Neuronal stem cell (in vitro differentiated cells): ENCODE measurements around the gene SCFD2.

Source experiments
- DNase-seq: peaks from one replicate; pipeline ENCODE4 v3.0.0-alpha.2; 2013; ENCODE audit warnings: low spot score
- H2AFZ ChIP-seq: one replicate; pipeline ENCODE4 v1.6.1; 2013; ENCODE audit warnings: mild to moderate bottlenecking, low read length, inconsistent platforms
- H2AK5ac ChIP-seq: 2 replicates; pipeline ENCODE4 v1.6.1; 2013; ENCODE audit warnings: low read depth, mild to moderate bottlenecking, inconsistent platforms, low read length, moderate library complexity, mixed read lengths
- H2BK120ac ChIP-seq: 2 replicates; pipeline ENCODE4 v1.6.1; 2013; ENCODE audit warnings: low read depth, mild to moderate bottlenecking, inconsistent platforms, low read length, moderate library complexity, mixed read lengths
- H2BK12ac ChIP-seq: one replicate; pipeline ENCODE4 v1.6.1; 2013; ENCODE audit warnings: low read length, inconsistent platforms
- H2BK15ac ChIP-seq: 2 replicates; pipeline ENCODE4 v1.6.1; 2013; ENCODE audit warnings: mild to moderate bottlenecking, low read length, inconsistent platforms, mixed read lengths
- H2BK5ac ChIP-seq: one replicate; pipeline ENCODE4 v1.6.1; 2013; ENCODE audit warnings: inconsistent platforms, mild to moderate bottlenecking, low read length, moderate library complexity
- H3K14ac ChIP-seq: one replicate; pipeline ENCODE4 v1.6.1; 2013; ENCODE audit warnings: low read length, inconsistent platforms
- H3K18ac ChIP-seq: 2 replicates; pipeline ENCODE4 v1.6.1; 2013; ENCODE audit warnings: low read length, inconsistent platforms
- H3K23ac ChIP-seq: 2 replicates; pipeline ENCODE4 v1.6.1; 2013; ENCODE audit warnings: low read depth, mild to moderate bottlenecking, mixed read lengths, low read length, inconsistent platforms; ENCODE audit not compliant: poor library complexity
- H3K27ac ChIP-seq: replicated peaks from 3 replicates; pipeline ENCODE4 v1.5.1; 2013; ENCODE audit warnings: low read length, inconsistent platforms
- H3K27me3 ChIP-seq, 3 experiments: 2 replicates each; pipeline ENCODE4 v1.6.1; 2013; ENCODE audit warnings: low read length in 3 of 3, mild to moderate bottlenecking in 2 of 3, inconsistent platforms in 1 of 3, low read depth in 1 of 3, mixed read lengths in 1 of 3, moderate library complexity in 1 of 3; ENCODE audit not compliant: control insufficient read depth in 3 of 3, insufficient read depth in 3 of 3
- H3K36me3 ChIP-seq, 2 donors: replicated peaks in 1 of 2; 2 replicates each; pipeline ENCODE4 v1.6.1; 2013; ENCODE audit warnings: low read length in 2 of 2; ENCODE audit not compliant: control insufficient read depth in 2 of 2, insufficient read depth in 2 of 2
- H3K4ac ChIP-seq: 2 replicates; pipeline ENCODE4 v1.6.1; 2013; ENCODE audit warnings: inconsistent platforms, mild to moderate bottlenecking, low read length, moderate library complexity
- H3K4me1 ChIP-seq, 2 donors: 1 replicate in 1 of 2; 2 replicates in 1 of 2; pipeline ENCODE4 v1.6.1; 2013; ENCODE audit warnings: low read length in 2 of 2, low read depth in 1 of 2; ENCODE audit not compliant: control insufficient read depth in 2 of 2, insufficient read depth in 1 of 2
- H3K4me2 ChIP-seq: one replicate; pipeline ENCODE4 v1.6.1; 2013; ENCODE audit warnings: mild to moderate bottlenecking, low read length, inconsistent platforms; ENCODE audit not compliant: insufficient read depth, poor library complexity, severe bottlenecking
- H3K4me3 ChIP-seq, 2 donors: 2 replicates each; pipeline ENCODE4 v1.5.1; 2013; ENCODE audit warnings: low read length in 2 of 2, mild to moderate bottlenecking in 2 of 2, inconsistent platforms in 1 of 2, moderate library complexity in 1 of 2
- H3K79me1 ChIP-seq: one replicate; pipeline ENCODE4 v1.6.1; 2013; ENCODE audit warnings: low read depth, mild to moderate bottlenecking, inconsistent platforms, low read length, moderate library complexity
- H3K9ac ChIP-seq: one replicate; pipeline ENCODE4 v1.6.1; 2013; ENCODE audit warnings: mild to moderate bottlenecking, low read depth, low read length, inconsistent platforms; ENCODE audit not compliant: poor library complexity
- H3K9me3 ChIP-seq, 2 donors: replicated peaks in 1 of 2; 2 replicates each; pipeline versions ENCODE3 to v1.6.1; 2013; ENCODE audit warnings: low read length in 2 of 2, mild to moderate bottlenecking in 2 of 2, inconsistent platforms in 1 of 2, low read depth in 1 of 2, mixed read lengths in 1 of 2, moderate library complexity in 1 of 2; ENCODE audit not compliant: control insufficient read depth in 2 of 2, insufficient read depth in 1 of 2
- H4K8ac ChIP-seq: one replicate; pipeline ENCODE4 v1.6.1; 2013; ENCODE audit warnings: low read depth, mild to moderate bottlenecking, inconsistent platforms, low read length, moderate library complexity
- H4K91ac ChIP-seq: one replicate; pipeline ENCODE4 v1.6.1; 2013; ENCODE audit warnings: low read length, low read depth, mild to moderate bottlenecking, inconsistent platforms; ENCODE audit not compliant: poor library complexity
- WGBS, 2 donors: extraction: QIAGEN DNeasy Blood & Tissue Kit; methylation state at CpG; one replicate each; pipeline ENCODE4 v1.1.7; 2013; ENCODE audit warnings: missing lambda C conversion rate in 2 of 2, mixed read lengths in 1 of 2; ENCODE audit not compliant: insufficient read length in 2 of 2, insufficient replicate concordance in 1 of 2; ENCODE audit errors: extremely low coverage in 2 of 2; 5-methylcytosine and 5-hydroxymethylcytosine counted together

SCFD2 gene

GRCh38 chr4:53132132-53132891 lies 233.5 kb downstream of the SCFD2 start:
- H2AFZ ChIP-seq: no peak overlapping the region
- no peak overlapping the region for H3K27ac ChIP-seq
- no peaks in the 10 kb centered on the region for H3K4me1 ChIP-seq
- no peak overlapping the region for H2BK15ac ChIP-seq
- no peak overlapping the region for H2BK12ac ChIP-seq
- no peak overlapping the region for H2BK120ac ChIP-seq
- no peak overlapping the region for H3K23ac ChIP-seq
- no CpG with 5 or more reads among the region's 4 CpGs for WGBS, 2 donors
- H4K8ac ChIP-seq: no peak overlapping the region
- H3K4ac ChIP-seq: no peak overlapping the region
- H3K18ac ChIP-seq: no peak overlapping the region
- no peaks in the 10 kb centered on the region for H3K79me1 ChIP-seq
- H2AK5ac ChIP-seq: no peak overlapping the region
- H3K27me3 ChIP-seq: no peaks in the 10 kb centered on the region
- H3K9me3 ChIP-seq: no peaks in the 10 kb centered on the region
- no peaks in the 10 kb centered on the region for H3K36me3 ChIP-seq
- H3K4me3 ChIP-seq: no peak overlapping the region
- no peak for DNase-seq
- H3K14ac ChIP-seq: no peak overlapping the region
- no peak overlapping the region for H4K91ac ChIP-seq
- no peak overlapping the region for H3K4me2 ChIP-seq
- H3K9ac ChIP-seq: no peak overlapping the region
- H2BK5ac ChIP-seq: no peak overlapping the region

GRCh38 chr4:53131562-53131925 lies 234.3 kb downstream of the SCFD2 start:
- Histone ChIP-seq H2AK5ac (no peak overlapping the region), H3K18ac (no peak overlapping the region), H3K14ac (no peak overlapping the region), H3K4me2 (no peak overlapping the region), H3K79me1 (no peaks in the 10 kb centered on the region), H2BK5ac (no peak overlapping the region), H2BK120ac (no peak overlapping the region), H3K4me1 (no peaks in the 10 kb centered on the region), H3K4me3 (no peak overlapping the region), H3K23ac (no peak overlapping the region), H3K27me3 (no peaks in the 10 kb centered on the region), H3K4ac (no peak overlapping the region), H2BK12ac (no peak overlapping the region), H2AFZ (no peak overlapping the region), H4K91ac (no peak overlapping the region), H3K27ac (no peak overlapping the region), H3K36me3 (no peaks in the 10 kb centered on the region), H2BK15ac (no peak overlapping the region), H3K9ac (no peak overlapping the region), H4K8ac (no peak overlapping the region), H3K9me3 (no peaks in the 10 kb centered on the region)
- DNase-seq: no peak
- WGBS, 2 donors: no CpG with 5 or more reads among the region's 2 CpGs

DNA sequence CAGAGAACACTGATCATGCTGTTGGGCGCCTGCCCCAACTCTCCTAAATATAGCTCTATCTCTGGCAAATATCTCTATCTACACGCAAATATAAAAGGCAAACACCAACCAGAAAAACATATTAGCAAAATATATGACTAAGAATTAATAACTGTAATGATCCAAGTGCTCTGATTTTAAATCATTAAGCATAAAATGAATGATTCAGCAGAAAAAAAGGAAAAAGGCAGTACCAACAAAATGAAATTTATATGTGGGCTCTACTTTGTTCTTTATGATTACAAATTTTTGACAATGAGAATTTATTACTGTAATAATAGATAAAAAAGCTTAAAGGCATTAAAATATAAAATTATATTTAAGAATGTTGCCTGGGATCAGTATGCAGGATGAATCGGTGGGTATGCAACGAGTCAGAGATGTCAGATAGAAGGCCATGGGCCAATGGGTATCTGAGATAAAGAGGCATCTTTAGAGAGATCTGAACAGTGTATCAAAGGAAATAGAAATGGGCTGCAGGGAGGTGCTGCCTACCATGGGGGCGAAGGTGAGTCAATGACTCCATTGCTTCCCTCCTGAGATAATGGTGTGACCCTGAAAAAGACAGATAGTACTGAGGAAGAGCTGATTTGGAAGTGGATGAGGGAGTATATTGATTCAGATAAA lies 234.8 kb downstream of the SCFD2 start:
- Histone ChIP-seq H2BK12ac (no peak overlapping the region), H4K8ac (no peak overlapping the region), H2AFZ (no peak overlapping the region), H3K9ac (no peak overlapping the region), H2AK5ac (no peak overlapping the region), H2BK15ac (no peak overlapping the region), H3K14ac (no peak overlapping the region), H3K36me3 (no peaks in the 10 kb centered on the region), H3K27ac (no peak overlapping the region), H3K79me1 (no peaks in the 10 kb centered on the region), H3K23ac (no peak overlapping the region), H3K4ac (no peak overlapping the region), H3K27me3 (no peaks in the 10 kb centered on the region), H2BK120ac (no peak overlapping the region), H3K4me3 (no peak overlapping the region), H3K18ac (no peak overlapping the region), H3K4me2 (no peak overlapping the region), H2BK5ac (no peak overlapping the region), H4K91ac (no peak overlapping the region), H3K4me1 (no peaks in the 10 kb centered on the region), H3K9me3 (no peaks in the 10 kb centered on the region)
- DNase-seq: no peak
- WGBS, 2 donors: no CpG with 5 or more reads among the region's 5 CpGs

- no peaks in the 10 kb centered on the region for H3K27me3 ChIP-seq
- H3K4me1 ChIP-seq: no peaks in the 10 kb centered on the region
- H3K79me1 ChIP-seq: no peaks in the 10 kb centered on the region
- H3K9me3 ChIP-seq: no peaks in the 10 kb centered on the region
- H3K14ac ChIP-seq: no peak overlapping the region
- H3K4me2 ChIP-seq: no peak overlapping the region
- no peak overlapping the region for H3K23ac ChIP-seq
- H2AK5ac ChIP-seq: no peak overlapping the region
- no CpG with 5 or more reads among the region's 2 CpGs for WGBS, 2 donors
- H3K27ac ChIP-seq: no peak overlapping the region
- no peak overlapping the region for H2BK12ac ChIP-seq
- no peak overlapping the region for H4K8ac ChIP-seq
- no peak overlapping the region for H4K91ac ChIP-seq
- H2BK120ac ChIP-seq: no peak overlapping the region
- H2BK15ac ChIP-seq: no peak overlapping the region
- DNase-seq: no peak
- no peak overlapping the region for H2AFZ ChIP-seq
- H3K18ac ChIP-seq: no peak overlapping the region
- H3K9ac ChIP-seq: no peak overlapping the region
- H3K36me3 ChIP-seq: no peaks in the 10 kb centered on the region
- H3K4me3 ChIP-seq: no peak overlapping the region
- H2BK5ac ChIP-seq: no peak overlapping the region
- no peak overlapping the region for H3K4ac ChIP-seq
These were observed 237.0 kb downstream of the SCFD2 start for GRCh38 chr4:53128706-53129357.
